Neuronal stem cell (in vitro differentiated cells): ENCODE data around the gene DIO1.
A peak's percentile ranks its signal among the peaks of the same experiment; 100 is the strongest.
"Not testable (repeated sequence)": the region's sequence is repeated elsewhere in the genome, so short reads cannot be mapped to it uniquely, and the experiment has no call there.

Experiments
- DNase-seq: peaks from one replicate; pipeline ENCODE4 v3.0.0-alpha.2; 2013; ENCODE audit warnings: low spot score
- H2AFZ ChIP-seq: one replicate; pipeline ENCODE4 v1.6.1; 2013; ENCODE audit warnings: mild to moderate bottlenecking, low read length, inconsistent platforms
- H2AK5ac ChIP-seq: 2 replicates; pipeline ENCODE4 v1.6.1; 2013; ENCODE audit warnings: low read depth, mild to moderate bottlenecking, inconsistent platforms, low read length, moderate library complexity, mixed read lengths
- H2BK120ac ChIP-seq: 2 replicates; pipeline ENCODE4 v1.6.1; 2013; ENCODE audit warnings: low read depth, mild to moderate bottlenecking, inconsistent platforms, low read length, moderate library complexity, mixed read lengths
- H2BK12ac ChIP-seq: one replicate; pipeline ENCODE4 v1.6.1; 2013; ENCODE audit warnings: low read length, inconsistent platforms
- H2BK15ac ChIP-seq: 2 replicates; pipeline ENCODE4 v1.6.1; 2013; ENCODE audit warnings: mild to moderate bottlenecking, low read length, inconsistent platforms, mixed read lengths
- H2BK5ac ChIP-seq: one replicate; pipeline ENCODE4 v1.6.1; 2013; ENCODE audit warnings: inconsistent platforms, mild to moderate bottlenecking, low read length, moderate library complexity
- H3K14ac ChIP-seq: one replicate; pipeline ENCODE4 v1.6.1; 2013; ENCODE audit warnings: low read length, inconsistent platforms
- H3K18ac ChIP-seq: 2 replicates; pipeline ENCODE4 v1.6.1; 2013; ENCODE audit warnings: low read length, inconsistent platforms
- H3K23ac ChIP-seq: 2 replicates; pipeline ENCODE4 v1.6.1; 2013; ENCODE audit warnings: low read depth, mild to moderate bottlenecking, mixed read lengths, low read length, inconsistent platforms; ENCODE audit not compliant: poor library complexity
- H3K27ac ChIP-seq: replicated peaks from 3 replicates; pipeline ENCODE4 v1.5.1; 2013; ENCODE audit warnings: low read length, inconsistent platforms
- H3K27me3 ChIP-seq, 3 experiments: 2 replicates each; pipeline ENCODE4 v1.6.1; 2013; ENCODE audit warnings: low read length in 3 of 3, mild to moderate bottlenecking in 2 of 3, inconsistent platforms in 1 of 3, low read depth in 1 of 3, mixed read lengths in 1 of 3, moderate library complexity in 1 of 3; ENCODE audit not compliant: control insufficient read depth in 3 of 3, insufficient read depth in 3 of 3
- H3K36me3 ChIP-seq, 2 donors: replicated peaks in 1 of 2; 2 replicates each; pipeline ENCODE4 v1.6.1; 2013; ENCODE audit warnings: low read length in 2 of 2; ENCODE audit not compliant: control insufficient read depth in 2 of 2, insufficient read depth in 2 of 2
- H3K4ac ChIP-seq: 2 replicates; pipeline ENCODE4 v1.6.1; 2013; ENCODE audit warnings: inconsistent platforms, mild to moderate bottlenecking, low read length, moderate library complexity
- H3K4me1 ChIP-seq, 2 donors: 1 replicate in 1 of 2; 2 replicates in 1 of 2; pipeline ENCODE4 v1.6.1; 2013; ENCODE audit warnings: low read length in 2 of 2, low read depth in 1 of 2; ENCODE audit not compliant: control insufficient read depth in 2 of 2, insufficient read depth in 1 of 2
- H3K4me2 ChIP-seq: one replicate; pipeline ENCODE4 v1.6.1; 2013; ENCODE audit warnings: mild to moderate bottlenecking, low read length, inconsistent platforms; ENCODE audit not compliant: insufficient read depth, poor library complexity, severe bottlenecking
- H3K4me3 ChIP-seq, 2 donors: 2 replicates each; pipeline ENCODE4 v1.5.1; 2013; ENCODE audit warnings: low read length in 2 of 2, mild to moderate bottlenecking in 2 of 2, inconsistent platforms in 1 of 2, moderate library complexity in 1 of 2
- H3K79me1 ChIP-seq: one replicate; pipeline ENCODE4 v1.6.1; 2013; ENCODE audit warnings: low read depth, mild to moderate bottlenecking, inconsistent platforms, low read length, moderate library complexity
- H3K9ac ChIP-seq: one replicate; pipeline ENCODE4 v1.6.1; 2013; ENCODE audit warnings: mild to moderate bottlenecking, low read depth, low read length, inconsistent platforms; ENCODE audit not compliant: poor library complexity
- H3K9me3 ChIP-seq, 2 donors: replicated peaks in 1 of 2; 2 replicates each; pipeline versions ENCODE3 to v1.6.1; 2013; ENCODE audit warnings: low read length in 2 of 2, mild to moderate bottlenecking in 2 of 2, inconsistent platforms in 1 of 2, low read depth in 1 of 2, mixed read lengths in 1 of 2, moderate library complexity in 1 of 2; ENCODE audit not compliant: control insufficient read depth in 2 of 2, insufficient read depth in 1 of 2
- H4K8ac ChIP-seq: one replicate; pipeline ENCODE4 v1.6.1; 2013; ENCODE audit warnings: low read depth, mild to moderate bottlenecking, inconsistent platforms, low read length, moderate library complexity
- H4K91ac ChIP-seq: one replicate; pipeline ENCODE4 v1.6.1; 2013; ENCODE audit warnings: low read length, low read depth, mild to moderate bottlenecking, inconsistent platforms; ENCODE audit not compliant: poor library complexity
- WGBS, 2 donors: extraction: QIAGEN DNeasy Blood & Tissue Kit; methylation state at CpG; one replicate each; pipeline ENCODE4 v1.1.7; 2013; ENCODE audit warnings: missing lambda C conversion rate in 2 of 2, mixed read lengths in 1 of 2; ENCODE audit not compliant: insufficient read length in 2 of 2, insufficient replicate concordance in 1 of 2; ENCODE audit errors: extremely low coverage in 2 of 2; 5-methylcytosine and 5-hydroxymethylcytosine counted together

The DIO1 gene

GRCh38 chr1:53871221-53871620 lies 22.8 kb upstream of the DIO1 start:
- no peak overlapping the region for H2BK15ac ChIP-seq
- H3K27ac ChIP-seq: no peak overlapping the region
- no peaks in the 10 kb centered on the region for H3K9me3 ChIP-seq
- H2BK12ac ChIP-seq: no peak overlapping the region
- WGBS, 2 donors: no CpG with 5 or more reads among the region's 4 CpGs
- no peak overlapping the region for H4K91ac ChIP-seq
- H2BK120ac ChIP-seq: no peak overlapping the region
- no peaks in the 10 kb centered on the region for H3K4me1 ChIP-seq
- no peak overlapping the region for H3K4me2 ChIP-seq
- no peak overlapping the region for H3K9ac ChIP-seq
- no peak for DNase-seq
- no peak overlapping the region for H2AK5ac ChIP-seq
- H3K27me3 ChIP-seq: no peaks in the 10 kb centered on the region
- H3K4me3 ChIP-seq: no peak overlapping the region
- peaks cover 16 to 75% of the 10 kb centered on the region in 2 donors for H3K36me3 ChIP-seq
- H3K18ac ChIP-seq: no peak overlapping the region
- H2BK5ac ChIP-seq: no peak overlapping the region
- H4K8ac ChIP-seq: no peak overlapping the region
- no peak overlapping the region for H3K23ac ChIP-seq
- H3K14ac ChIP-seq: no peak overlapping the region
- H3K79me1 ChIP-seq: no peaks in the 10 kb centered on the region
- no peak overlapping the region for H3K4ac ChIP-seq
- H2AFZ ChIP-seq: no peak overlapping the region

- no peak overlapping the region for H3K14ac ChIP-seq
- H4K91ac ChIP-seq: no peak overlapping the region
- no peak overlapping the region for H2AK5ac ChIP-seq
- no peak overlapping the region for H3K4ac ChIP-seq
- no peaks in the 10 kb centered on the region for H3K27me3 ChIP-seq
- H2BK15ac ChIP-seq: no peak overlapping the region
- H3K23ac ChIP-seq: no peak overlapping the region
- no peak for DNase-seq
- peaks cover 14 to 75% of the 10 kb centered on the region in 2 donors for H3K36me3 ChIP-seq
- no peaks in the 10 kb centered on the region for H3K79me1 ChIP-seq
- no peak overlapping the region for H3K4me2 ChIP-seq
- no peaks in the 10 kb centered on the region for H3K9me3 ChIP-seq
- WGBS, 2 donors: no CpG with 5 or more reads among the region's 5 CpGs
- H3K9ac ChIP-seq: no peak overlapping the region
- H2BK12ac ChIP-seq: no peak overlapping the region
- H3K4me3 ChIP-seq: no peak overlapping the region
- no peak overlapping the region for H4K8ac ChIP-seq
- H2BK120ac ChIP-seq: no peak overlapping the region
- no peaks in the 10 kb centered on the region for H3K4me1 ChIP-seq
- no peak overlapping the region for H3K27ac ChIP-seq
- no peak overlapping the region for H2BK5ac ChIP-seq
- no peak overlapping the region for H3K18ac ChIP-seq
- H2AFZ ChIP-seq: no peak overlapping the region
Observed at GRCh38 chr1:53871773-53872484, 22.1 kb upstream of the DIO1 start.

- not testable (repeated sequence) for H2AK5ac ChIP-seq, H2BK12ac ChIP-seq, H3K23ac ChIP-seq, H2BK120ac ChIP-seq, H3K18ac ChIP-seq, DNase-seq, H3K4me1 ChIP-seq, H3K27me3 ChIP-seq, H3K27ac ChIP-seq, H3K79me1 ChIP-seq, H4K91ac ChIP-seq, H2AFZ ChIP-seq, H2BK5ac ChIP-seq, H3K9me3 ChIP-seq, H3K4ac ChIP-seq, H3K4me2 ChIP-seq, H2BK15ac ChIP-seq, H3K14ac ChIP-seq, H3K4me3 ChIP-seq, H3K9ac ChIP-seq, H4K8ac ChIP-seq
- H3K36me3 ChIP-seq: peaks cover 12 to 75% of the 10 kb centered on the region in 2 donors
- no CpG with 5 or more reads among the region's 2 CpGs for WGBS, 2 donors
Observed at GRCh38 chr1:53875150-53875549, 18.8 kb upstream of the DIO1 start.

- Histone ChIP-seq H3K27me3 (no peaks in the 10 kb centered on the region), H3K4me1 (no peaks in the 10 kb centered on the region), H3K4ac (no peak overlapping the region), H2BK15ac (no peak overlapping the region), H4K8ac (no peak overlapping the region), H2AK5ac (no peak overlapping the region), H2BK5ac (no peak overlapping the region), H3K18ac (no peak overlapping the region), H3K27ac (no peak overlapping the region), H2BK12ac (no peak overlapping the region), H3K36me3 (peaks cover 9 to 72% of the 10 kb centered on the region in 2 donors), H3K23ac (no peak overlapping the region), H3K14ac (no peak overlapping the region), H4K91ac (no peak overlapping the region), H3K9ac (no peak overlapping the region), H3K9me3 (peaks cover 0 to 6% of the 10 kb centered on the region in 2 donors), H3K79me1 (no peaks in the 10 kb centered on the region), H3K4me3 (no peak overlapping the region), H2BK120ac (no peak overlapping the region), H3K4me2 (no peak overlapping the region), H2AFZ (no peak overlapping the region)
- peak; percentile 29 for DNase-seq
- WGBS, 2 donors: no CpG with 5 or more reads among the region's 5 CpGs
Observed at GRCh38 chr1:53878492-53879105, 15.4 kb upstream of the DIO1 start.
